ENCODE data around the gene HOXA10.

GRCh38 chr7:27138985-27139333, 35.2 kb downstream of the HOXA10 start:
- TF ChIP-seq CTCF (IDR thresholded peaks at IDR 0.05; ENCODE audit: low read depth, low read length) (no peak), EZH2phosphoT487 (IDR thresholded peaks at IDR 0.05; ENCODE audit: low read depth) (no peak)
